GM21717 (cell line): ENCODE results near the gene SMCO3.

Experiments used
- ATAC-seq: cut with Tn5 transposase; IDR thresholded peaks from one replicate; pipeline ENCODE4 v1.9.1; 2021; ENCODE audit warnings: mild to moderate bottlenecking, moderate library complexity; ENCODE audit not compliant: unreplicated experiment

SMCO3 gene

GRCh38 chr12:14828892-14829291 lies 14.9 kb upstream of the SMCO3 start:
- peak; percentile 55 for ATAC-seq

- no peak for ATAC-seq
Observed at GRCh38 chr12:14827043-14827442, 13.1 kb upstream of the SMCO3 start.

- no peak for ATAC-seq
Observed at GRCh38 chr12:14826491-14826890, 12.5 kb upstream of the SMCO3 start.

- no peak for ATAC-seq
Observed at GRCh38 chr12:14825256-14825655, 11.3 kb upstream of the SMCO3 start.

GRCh38 chr12:14824012-14824634 lies 10.1 kb upstream of the SMCO3 start:
- ATAC-seq: no peak

- no peak for ATAC-seq
Observed at GRCh38 chr12:14811486-14811885, 2.5 kb downstream of the SMCO3 start.

- ATAC-seq: no peak
Observed at GRCh38 chr12:14810953-14811483, 3.0 kb downstream of the SMCO3 start.

- ATAC-seq: no peak
Observed at GRCh38 chr12:14810167-14810952, 3.6 kb downstream of the SMCO3 start.

GRCh38 chr12:14803830-14804160 lies 10.2 kb downstream of the SMCO3 start:
- peak; percentile 20 for ATAC-seq

GRCh38 chr12:14803011-14803829 lies 10.8 kb downstream of the SMCO3 start, which contains the start of the genes C12orf60 and WBP11:
Gene C12orf60 (plus strand): TSS chr12:14803670. CDS start chr12:14822936, 19,266 bp downstream.
Gene WBP11 (minus strand): TSS chr12:14803478. CDS start chr12:14801383, 2,095 bp downstream.
- peak; percentile 99 for ATAC-seq

- no peak for ATAC-seq
Observed at GRCh38 chr12:14802721-14803010, 11.3 kb downstream of the SMCO3 start.

GRCh38 chr12:14802247-14802646 lies 11.7 kb downstream of the SMCO3 start:
- ATAC-seq: no peak

GRCh38 chr12:14795028-14795448 lies 18.9 kb downstream of the SMCO3 start:
- no peak for ATAC-seq

GRCh38 chr12:14785568-14785967 lies 28.4 kb downstream of the SMCO3 start:
- ATAC-seq: no peak

- no peak for ATAC-seq
Observed at GRCh38 chr12:14784471-14784870, 29.5 kb downstream of the SMCO3 start.

- ATAC-seq: no peak
Observed at GRCh38 chr12:14782756-14783155, 31.2 kb downstream of the SMCO3 start.

GRCh38 chr12:14781563-14781962 lies 32.4 kb downstream of the SMCO3 start:
- no peak for ATAC-seq

GRCh38 chr12:14780859-14781258 lies 33.1 kb downstream of the SMCO3 start:
- no peak for ATAC-seq

GRCh38 chr12:14779834-14780233 lies 34.1 kb downstream of the SMCO3 start:
- no peak for ATAC-seq

- ATAC-seq: no peak
Observed at GRCh38 chr12:14777271-14777670, 36.7 kb downstream of the SMCO3 start.

- no peak for ATAC-seq
Observed at GRCh38 chr12:14776236-14776961, 37.6 kb downstream of the SMCO3 start.
